ENCODE results near the gene MAT2A.

- TF ChIP-seq POLR2AphosphoS5 (IDR thresholded peaks at IDR 0.05) (peak in 2 of 3 donors; percentile 29 to 64), CTCF (IDR thresholded peaks at IDR 0.05 in 8 of 11, conservative IDR thresholded peaks at IDR 0.05 in 3 of 11) (no peak)
Observed at GRCh38 chr2:85504778-85505261, 34.1 kb upstream of the MAT2A start.
